Uterus (tissue), 4 donors: Measurements from ENCODE around the gene POU3F1. TPM values are rescaled to one million over a fixed set of nuclear protein-coding genes. Genes with fewer than 3 reads are reported as not detected.

ENCODE experiments used
- DNase-seq, 2 donors: peaks; one replicate each; pipeline ENCODE4 v3.0.0-alpha.2; 2019 to 2020
- H3K27ac ChIP-seq, 2 donors: fragments of 200-600 bp; sonication (generic); 1 replicate in 1 of 2; 2 replicates in 1 of 2; pipeline ENCODE4 v1.5.1; 2016 to 2018
- H3K27me3 ChIP-seq, 2 donors: fragments of 200-600 bp; sonication (generic); one replicate each; pipeline ENCODE4 v1.5.1; 2018 to 2019; ENCODE audit warnings: control low read depth in 1 of 2
- H3K36me3 ChIP-seq, 2 donors: fragments of 200-600 bp; sonication (generic); one replicate each; pipeline ENCODE4 v1.5.1; 2019; ENCODE audit warnings: control low read depth in 1 of 2
- H3K4me1 ChIP-seq, 2 donors: fragments of 200-600 bp; sonication (generic); one replicate each; pipeline ENCODE4 v1.5.1; 2018 to 2019; ENCODE audit warnings: control low read depth in 1 of 2
- H3K4me3 ChIP-seq, 2 donors: fragments of 200-600 bp; sonication (generic); 1 replicate in 1 of 2; 2 replicates in 1 of 2; pipeline ENCODE4 v1.5.1; 2018 to 2019; ENCODE audit warnings: mild to moderate bottlenecking in 1 of 2
- H3K9me3 ChIP-seq, 2 donors: fragments of 200-600 bp; sonication (generic); one replicate each; pipeline ENCODE4 v1.5.1; 2019; ENCODE audit warnings: control low read depth in 1 of 2
- CTCF ChIP-seq, 4 experiments: fragments of 200-600 bp in 2 of 4; fragments of 450-650 bp in 2 of 4; sonication (generic) in 2 of 4; IDR thresholded peaks; one replicate each; pipeline ENCODE4 v1.5.1; 2016 to 2019; ENCODE audit warnings: antibody characterized with exemption in 4 of 4, mild to moderate bottlenecking in 2 of 4, moderate library complexity in 1 of 4
- POLR2A ChIP-seq, 2 donors: fragments of 450-650 bp; IDR thresholded peaks; one replicate each; pipeline ENCODE4 v1.6.1; 2016; ENCODE audit warnings: antibody characterized with exemption in 2 of 2, mild to moderate bottlenecking in 1 of 2, moderate library complexity in 1 of 2
- intact Hi-C: fragments of 100-400 bp; cut with DNase I; formaldehyde crosslinking; loops from one replicate; pipeline ENCODE4 v1.15.1; 2023; ENCODE audit warnings: low total_unique reads
- total RNA-seq, 4 donors: library from RNA; depleted of rRNA in 3 of 4; stranded (reverse); fragments of >200 nt in 3 of 4; gene quantifications; one replicate each; pipeline versions ENCODE4 v1.1.0 to v1.2.4, GENCODE V29; 2014 to 2023
- donor health status: DM: yes; HTN: yes; CAD: no.

POU3F1 gene
- total RNA-seq, 4 donors from 2014 or later: not detected

- DNase-seq: no peak
- TF ChIP-seq POLR2A (IDR thresholded peaks at IDR 0.05) (no peak), CTCF (IDR thresholded peaks at IDR 0.05) (no peak)
- peaks cover 2 to 3% of the 10 kb centered on the region in 2 donors for H3K27me3 ChIP-seq
- H3K27ac ChIP-seq: no peak overlapping the region
- no peaks in the 10 kb centered on the region for H3K9me3 ChIP-seq
- H3K36me3 ChIP-seq: no peaks in the 10 kb centered on the region
- H3K4me3 ChIP-seq: no peak overlapping the region
- peaks cover 0 to 8% of the 10 kb centered on the region in 2 donors for H3K4me1 ChIP-seq
- intact Hi-C loops: no loop called here
These were observed 3.9 kb upstream of the POU3F1 start for GRCh38 chr1:38050397-38051078.

GRCh38 chr1:38047603-38048141, 1.1 kb upstream of the POU3F1 start:
- peaks cover 26 to 28% of the 10 kb centered on the region in 2 donors for H3K27me3 ChIP-seq
- no peak for DNase-seq
- H3K4me1 ChIP-seq: peaks cover 0 to 18% of the 10 kb centered on the region in 2 donors
- TF ChIP-seq CTCF (IDR thresholded peaks at IDR 0.05) (no peak), POLR2A (IDR thresholded peaks at IDR 0.05) (no peak)
- no peaks in the 10 kb centered on the region for H3K36me3 ChIP-seq
- peak overlapping the region; percentile 0 to 64 for H3K27ac ChIP-seq
- no peaks in the 10 kb centered on the region for H3K9me3 ChIP-seq
- H3K4me3 ChIP-seq: peak overlapping the region; percentile 40 to 49
- intact Hi-C loops: no loop called here

GRCh38 chr1:38046884-38047602, 450 bp upstream of the POU3F1 start:
- DNase-seq: peak; percentile 84 to 87
- H3K27ac ChIP-seq: peak overlapping the region; percentile 0 to 64
- peak overlapping the region; percentile 40 to 49 for H3K4me3 ChIP-seq
- TF ChIP-seq CTCF (IDR thresholded peaks at IDR 0.05) (peak in 2 of 4 experiments; percentile 9 to 11), POLR2A (IDR thresholded peaks at IDR 0.05) (no peak)
- no peaks in the 10 kb centered on the region for H3K9me3 ChIP-seq
- H3K27me3 ChIP-seq: peaks cover 33 to 34% of the 10 kb centered on the region in 2 donors
- no peaks in the 10 kb centered on the region for H3K36me3 ChIP-seq
- H3K4me1 ChIP-seq: peaks cover 0 to 18% of the 10 kb centered on the region in 2 donors
- intact Hi-C loops: no loop called here

- TF ChIP-seq CTCF (IDR thresholded peaks at IDR 0.05) (no peak), POLR2A (IDR thresholded peaks at IDR 0.05) (no peak)
- H3K9me3 ChIP-seq: no peaks in the 10 kb centered on the region
- intact Hi-C loops: no loop called here
These were observed 926 bp downstream of the POU3F1 start for GRCh38 chr1:38045401-38046332.

More at GRCh38 chr1:38045401-38046332, 926 bp downstream of the POU3F1 start:
- no peak overlapping the region for H3K27ac ChIP-seq
- peaks cover 34 to 42% of the 10 kb centered on the region in 2 donors for H3K27me3 ChIP-seq
- no peaks in the 10 kb centered on the region for H3K36me3 ChIP-seq
- peaks cover 0 to 18% of the 10 kb centered on the region in 2 donors for H3K4me1 ChIP-seq
- peak overlapping the region in 1 of 2 donors; percentile 43 for H3K4me3 ChIP-seq
- DNase-seq: peak in 1 of 2 donors; percentile 28
